ENCODE results near the gene TLL2.

- TF ChIP-seq TAF1 (IDR thresholded peaks at IDR 0.05; ENCODE audit: borderline replicate concordance, low read depth, low read length) (no peak), POLR2A (IDR thresholded peaks at IDR 0.05; ENCODE audit: low read depth, low read length) (no peak)
Measured at GRCh38 chr10:96374985-96375830, 138.5 kb downstream of the TLL2 start.

Data from GM12892 (cell line).